H1 (cell line): ENCODE results near the gene LRP1-AS. TPM values are rescaled to one million over a fixed set of nuclear protein-coding genes. Genes with fewer than 3 reads are reported as not detected.
A peak's percentile ranks its signal among the peaks of the same experiment; 100 is the strongest.

Source experiments
- CTCF ChIA-PET: fragments of 300-600 bp; sonication (Branson Sonifier 250); formaldehyde crosslinking; loops from one replicate; lab custom pipeline; 2021; ENCODE audit not compliant: partially characterized antibody; lab: Charles Lee
- POLR2A ChIA-PET: fragments of 300-600 bp; sonication (Branson Sonifier 250); formaldehyde crosslinking; loops from one replicate; lab custom pipeline; 2021; ENCODE audit warnings: inconsistent platforms; ENCODE audit not compliant: partially characterized antibody; lab: Charles Lee
- DNase-seq, 2 experiments: peaks; one replicate each; pipeline versions ENCODE4 v3.0.0 to v3.0.0-alpha.2; 2010 to 2022; ENCODE audit warnings: low spot score in 2 of 2, low read depth in 1 of 2, mixed read lengths in 1 of 2
- FAIRE-seq: peaks from 2 replicates; lab custom pipeline; 2011; peaks lifted over from hg19 to GRCh38; lab: Jason Lieb, UNC
- H2AFZ ChIP-seq: 2 replicates; pipeline ENCODE4 v1.8.1; 2012; ENCODE audit warnings: low read length, inconsistent platforms
- H2AK5ac ChIP-seq: 2 replicates; pipeline ENCODE4 v1.6.1; 2013; ENCODE audit warnings: low read depth, low read length
- H2BK120ac ChIP-seq: replicated peaks from 2 replicates; pipeline ENCODE3; 2013; ENCODE audit warnings: low read depth, low read length, inconsistent platforms
- H2BK12ac ChIP-seq: 2 replicates; pipeline ENCODE4 v1.6.1; 2013; ENCODE audit warnings: low read depth, low read length
- H2BK15ac ChIP-seq: 2 replicates; pipeline ENCODE4 v1.6.1; 2013; ENCODE audit warnings: low read length
- H2BK20ac ChIP-seq: 2 replicates; pipeline ENCODE4 v1.6.1; 2013; ENCODE audit warnings: low read length
- H2BK5ac ChIP-seq: 2 replicates; pipeline ENCODE4 v1.6.1; 2013; ENCODE audit warnings: low read depth, low read length
- H3K14ac ChIP-seq: 2 replicates; pipeline ENCODE4 v1.6.1; 2013; ENCODE audit warnings: inconsistent platforms; ENCODE audit not compliant: insufficient read length
- H3K18ac ChIP-seq: 2 replicates; pipeline ENCODE4 v1.6.1; 2013; ENCODE audit warnings: low read length; ENCODE audit errors: extremely low read depth
- H3K23ac ChIP-seq: 2 replicates; pipeline ENCODE4 v1.6.1; 2013; ENCODE audit warnings: inconsistent platforms; ENCODE audit not compliant: insufficient read length
- H3K23me2 ChIP-seq: 2 replicates; pipeline ENCODE4 v1.6.1; 2013; ENCODE audit warnings: low read depth, low read length
- H3K27ac ChIP-seq: 2 replicates; pipeline ENCODE4 v1.6.1; 2011; ENCODE audit warnings: low read depth, low read length, inconsistent platforms
- H3K27me3 ChIP-seq, 4 experiments: replicated peaks in 1 of 4; 1 replicate in 1 of 4; 2 replicates in 3 of 4; pipeline versions ENCODE4 v1.6.1 to v1.8.1; 2011 to 2013; ENCODE audit warnings: low read length in 3 of 4, mild to moderate bottlenecking in 3 of 4, inconsistent platforms in 2 of 4, mixed read lengths in 2 of 4, moderate library complexity in 1 of 4; ENCODE audit not compliant: control insufficient read depth in 3 of 4, insufficient read depth in 3 of 4; ENCODE audit errors: extremely low read depth in 1 of 4
- H3K36me3 ChIP-seq, 4 experiments: 2 replicates each; pipeline versions ENCODE4 v1.6.1 to v1.8.1; 2011 to 2013; ENCODE audit warnings: mild to moderate bottlenecking in 4 of 4, low read length in 3 of 4, moderate library complexity in 2 of 4, control low read depth in 1 of 4, inconsistent platforms in 1 of 4; ENCODE audit not compliant: insufficient read depth in 4 of 4, control insufficient read depth in 2 of 4
- H3K4ac ChIP-seq: replicated peaks from 2 replicates; pipeline ENCODE3; 2013; ENCODE audit warnings: low read length, low read depth, mixed read lengths, inconsistent platforms; ENCODE audit not compliant: insufficient read length
- H3K4me1 ChIP-seq, 4 experiments: replicated peaks in 1 of 4; 1 replicate in 1 of 4; 2 replicates in 3 of 4; pipeline versions ENCODE4 v1.6.1 to v1.8.1; 2011 to 2013; ENCODE audit warnings: low read length in 3 of 4, inconsistent platforms in 2 of 4, mixed read lengths in 1 of 4; ENCODE audit not compliant: insufficient read depth in 4 of 4, control insufficient read depth in 3 of 4
- H3K4me2 ChIP-seq, 2 experiments: 2 replicates each; pipeline versions ENCODE4 v1.6.1 to v1.8.1; 2011 to 2013; ENCODE audit warnings: low read depth in 2 of 2, low read length in 2 of 2, control low read depth in 1 of 2, inconsistent platforms in 1 of 2, mild to moderate bottlenecking in 1 of 2; ENCODE audit not compliant: insufficient read depth in 1 of 2
- H3K4me3 ChIP-seq, 4 experiments: fragments of 200-600, 300-600 bp in 1 of 4; sonication (generic), shearing (Covaris generic), sonication (Bioruptor Twin) in 1 of 4; 2 replicates each; pipeline versions ENCODE4 v1.5.1 to v1.8.1; 2011 to 2016; ENCODE audit warnings: low read length in 4 of 4, low read depth in 3 of 4, control low read depth in 2 of 4, inconsistent platforms in 2 of 4, mild to moderate bottlenecking in 2 of 4, mixed read lengths in 1 of 4, moderate library complexity in 1 of 4; ENCODE audit not compliant: insufficient read depth in 2 of 4; ENCODE audit errors: extremely low read depth in 1 of 4
- H3K56ac ChIP-seq: replicated peaks from 2 replicates; pipeline ENCODE3; 2013; ENCODE audit warnings: low read depth, mild to moderate bottlenecking, mixed read lengths, low read length, inconsistent platforms; ENCODE audit not compliant: insufficient read length
- H3K79me1 ChIP-seq: 2 replicates; pipeline ENCODE4 v1.6.1; 2013; ENCODE audit warnings: low read depth, low read length, control low read depth
- H3K79me2 ChIP-seq, 2 experiments: 2 replicates each; pipeline versions ENCODE4 v1.6.1 to v1.8.1; 2012 to 2013; ENCODE audit warnings: low read length in 2 of 2, mild to moderate bottlenecking in 2 of 2, inconsistent platforms in 1 of 2; ENCODE audit not compliant: insufficient read depth in 2 of 2, control insufficient read depth in 1 of 2
- H3K9ac ChIP-seq, 4 experiments: replicated peaks in 1 of 4; 1 replicate in 1 of 4; 2 replicates in 3 of 4; pipeline versions ENCODE4 v1.6.1 to v1.8.1; 2011 to 2013; ENCODE audit warnings: low read depth in 3 of 4, low read length in 3 of 4, control low read depth in 2 of 4, mild to moderate bottlenecking in 2 of 4, moderate library complexity in 2 of 4, inconsistent platforms in 1 of 4; ENCODE audit errors: extremely low read depth in 1 of 4
- H3K9me3 ChIP-seq, 2 experiments: 2 replicates each; pipeline versions ENCODE4 v1.6.1 to v1.8.1; 2012 to 2013; ENCODE audit warnings: mild to moderate bottlenecking in 2 of 2, moderate library complexity in 2 of 2, control low read depth in 1 of 2, inconsistent platforms in 1 of 2, low read depth in 1 of 2, low read length in 1 of 2, mixed read lengths in 1 of 2; ENCODE audit not compliant: insufficient read depth in 2 of 2
- H4K20me1 ChIP-seq, 2 experiments: replicated peaks in 1 of 2; 2 replicates each; pipeline versions ENCODE3 to v1.8.1; 2011 to 2013; ENCODE audit warnings: inconsistent platforms in 2 of 2, low read length in 2 of 2, mild to moderate bottlenecking in 1 of 2; ENCODE audit not compliant: insufficient read depth in 2 of 2, control insufficient read depth in 1 of 2
- H4K5ac ChIP-seq: 2 replicates; pipeline ENCODE4 v1.6.1; 2013; ENCODE audit warnings: low read length, low read depth, mixed read lengths, inconsistent platforms; ENCODE audit not compliant: insufficient read length
- H4K8ac ChIP-seq: 2 replicates; pipeline ENCODE4 v1.8.0; 2013; ENCODE audit warnings: mild to moderate bottlenecking, moderate library complexity, low read length, inconsistent platforms; ENCODE audit not compliant: insufficient read depth; ENCODE audit errors: extremely low read depth
- H4K91ac ChIP-seq: replicated peaks from 2 replicates; pipeline ENCODE3; 2013; ENCODE audit warnings: low read length, mixed read lengths, inconsistent platforms; ENCODE audit not compliant: insufficient read length
- CBX5 ChIP-seq: fragments of 300-800, 300-1000 bp; sonication (generic); IDR thresholded peaks from 2 replicates; pipeline ENCODE4 v1.7.1; 2016; ENCODE audit warnings: antibody characterized with exemption, low read length, low read depth
- CTCF ChIP-seq, 3 experiments: IDR thresholded peaks; 1 replicate in 2 of 3; 2 replicates in 1 of 3; pipeline versions ENCODE4 v1.5.1 to v1.6.1; 2011; ENCODE audit warnings: low read length in 3 of 3, mild to moderate bottlenecking in 3 of 3, inconsistent platforms in 2 of 3, low read depth in 1 of 3, moderate library complexity in 1 of 3; ENCODE audit not compliant: insufficient read depth in 1 of 3; ENCODE audit errors: control extremely low read depth in 1 of 3
- EZH2 ChIP-seq: fragments of 200-600 bp; sonication (generic); IDR thresholded peaks from 2 replicates; pipeline ENCODE4 v1.7.1; 2012; ENCODE audit warnings: low read depth, mild to moderate bottlenecking, moderate library complexity, low read length, inconsistent platforms; ENCODE audit not compliant: severe bottlenecking
- JUN ChIP-seq: IDR thresholded peaks from 2 replicates; pipeline ENCODE4 v1.6.1; 2011; ENCODE audit warnings: low read depth, mild to moderate bottlenecking, improper control_type of control experiment, low read length
- PHF8 ChIP-seq: fragments of 200-600 bp; sonication (generic); conservative IDR thresholded peaks from 2 replicates; pipeline ENCODE4 v1.7.1; 2012; ENCODE audit warnings: low read depth, mild to moderate bottlenecking, inconsistent platforms, low read length, moderate library complexity
- RNF2 ChIP-seq: fragments of 200-900, 300-1000 bp; sonication (generic); IDR thresholded peaks from 2 replicates; pipeline ENCODE4 v1.7.1; 2016; ENCODE audit warnings: borderline replicate concordance, low read depth, mild to moderate bottlenecking, antibody characterized with exemption, low read length; ENCODE audit not compliant: poor library complexity, severe bottlenecking; ENCODE audit errors: missing control alignments
- SIRT6 ChIP-seq: IDR thresholded peaks from one replicate; pipeline ENCODE4 v1.7.1; 2012; ENCODE audit warnings: low read length, inconsistent platforms
- SP1 ChIP-seq: IDR thresholded peaks from 2 replicates; pipeline ENCODE4 v1.6.1; 2011; ENCODE audit warnings: low read depth, low read length
- SRF ChIP-seq: IDR thresholded peaks from 2 replicates; pipeline ENCODE4 v1.6.1; 2011; ENCODE audit warnings: mild to moderate bottlenecking, low read depth, low read length, moderate library complexity
- TBP ChIP-seq: IDR thresholded peaks from 2 replicates; pipeline ENCODE4 v1.6.1; 2011; ENCODE audit warnings: low read depth, low read length, improper control_type of control experiment
- ZNF274 ChIP-seq: IDR thresholded peaks from 2 replicates; pipeline ENCODE4 v1.7.0; 2012; ENCODE audit warnings: low read length, borderline replicate concordance; ENCODE audit errors: extremely low read depth
- polyA plus RNA-seq, 7 experiments: library from polyadenylated mRNA; depleted of rRNA in 3 of 7; stranded (reverse) in 5 of 7; unstranded in 2 of 7; fragments of >200 nt in 5 of 7; fragments of 200-250 nt in 2 of 7; gene quantifications; 1 replicate in 5 of 7; 2 replicates in 1 of 7; 4 replicates in 1 of 7; pipeline versions ENCODE4 v1.2.1 to v1.2.3, GENCODE V29; 2011 to 2013; ENCODE audit warnings: missing spikeins in 2 of 7, mixed read lengths in 2 of 7
- total RNA-seq: library from RNA; stranded (reverse); fragmentation: NEBNext Ultra II Directional; extraction: Animal tissue kit (Norgen Biotek cat#: 25700); gene quantifications from 2 replicates; pipeline ENCODE4 v1.2.1, GENCODE V29; 2021

LRP1-AS gene
- total and polyA plus RNA-seq, 2 of the 8 experiments (the other 6 are each of a cell fraction or from before 2014, with no cell fraction given) = not detected

- Histone ChIP-seq H3K56ac (peak overlapping the region; percentile 3), H4K5ac (no peak overlapping the region), H2BK15ac (no peak overlapping the region), H2BK5ac (0 out of 2 replicates have a peak overlapping the region, but pooled peaks have one; percentile 95), H3K9me3 (no peaks in the 10 kb centered on the region), H2AK5ac (no peak overlapping the region), H3K4me2 (peak overlapping the region; percentile 78 to 86), H3K27me3 (no peaks in the 10 kb centered on the region), H3K4ac (no peak overlapping the region), H3K18ac (no peak overlapping the region), H4K91ac (no peak overlapping the region), H3K14ac (no peak overlapping the region), H3K36me3 (no peaks in the 10 kb centered on the region; a peak in 1 of 8 replicates), H4K20me1 (peaks cover 5 to 14% of the 10 kb centered on the region in 2 experiments), H2AFZ (no peak overlapping the region), H2BK12ac (no peak overlapping the region), H3K79me2 (peaks cover 7 to 54% of the 10 kb centered on the region in 2 experiments; a peak in 3 of 4 replicates), H3K9ac (peak overlapping the region in 3 of 4 experiments; percentile 0 to 37 (median 16); a peak in 2 of 7 replicates), H3K23me2 (peaks cover 6% of the 10 kb centered on the region; the same call in 1 of the 2 replicates), H4K8ac (no peak overlapping the region), H2BK20ac (no peak overlapping the region), H2BK120ac (no peak overlapping the region), H3K79me1 (peaks cover 13% of the 10 kb centered on the region), H3K23ac (no peak overlapping the region), H3K4me3 (peak overlapping the region; percentile 80 to 93 (median 82)), H3K4me1 (peaks cover 24 to 44% (median 30%) of the 10 kb centered on the region in 4 experiments), H3K27ac (0 out of 2 replicates have a peak overlapping the region, but pooled peaks have one; percentile 71)
- DNase-seq = no peak
- CTCF ChIA-PET = interaction anchor here (2.2 to 19.8 kb wide), 4 partner anchors 17 to 60 kb away, joined by 5 to 305 read pairs (median 18); partner anchors contain the start of genes LRP1-AS and STAT6
- POLR2A ChIA-PET = interaction anchor here (0.6 to 9.3 kb wide), 24 partner anchors 8 to 358 kb away, joined by 3 to 105 read pairs (median 10); partner anchors contain the start of genes LRP1-AS, MARS1, NEMP1 and STAT6
- no peak for FAIRE-seq
- no peak for TF ChIP-seq PHF8
- TF ChIP-seq SP1 = no peak
- TF ChIP-seq EZH2 = no peak
- TF ChIP-seq CTCF (IDR thresholded peaks at IDR 0.05; ENCODE audit: control extremely low read depth in 1 of 3, insufficient read depth in 1 of 3, low read depth in 1 of 3, low read length in 3 of 3) = no peak
- no peak for TF ChIP-seq SRF
- no peak for TF ChIP-seq RNF2
- no peak for TF ChIP-seq ZNF274
- no peak for TF ChIP-seq TBP
- TF ChIP-seq JUN = no peak
- TF ChIP-seq SIRT6 = no peak
- no peak for TF ChIP-seq CBX5
Measured at GRCh38 chr12:57129889-57130288, 17.5 kb downstream of the LRP1-AS start.
